HepG2 (cell line): ENCODE measurements around the gene GNG7. TPM values are rescaled to one million over a fixed set of nuclear protein-coding genes. Genes with fewer than 3 reads are reported as not detected.

Experiments
- AHDC1 ChIP-seq: sonication (generic); formaldehyde crosslinking; IDR thresholded peaks from 2 replicates; pipeline ENCODE4 v1.5.1; 2020; ENCODE audit warnings: mild to moderate bottlenecking, missing genetic modification reagents, borderline replicate concordance
- ETV5 ChIP-seq: IDR thresholded peaks from 2 replicates; pipeline ENCODE4 v1.6.1; 2018; ENCODE audit warnings: missing biosample characterization, missing genetic modification reagents, inconsistent platforms, borderline replicate concordance
- FOXK1 ChIP-seq: sonication (generic); formaldehyde crosslinking; IDR thresholded peaks from 2 replicates; pipeline ENCODE4 v1.4.0; 2020; ENCODE audit warnings: low read depth, missing genetic modification reagents, borderline replicate concordance
- KDM3A ChIP-seq: IDR thresholded peaks from 2 replicates; pipeline ENCODE4 v1.6.1; 2018; ENCODE audit warnings: low read depth, missing compliant biosample characterization
- KIAA2018 ChIP-seq: sonication (generic); formaldehyde crosslinking; IDR thresholded peaks from 2 replicates; pipeline ENCODE4 v1.5.0; 2020; ENCODE audit warnings: mild to moderate bottlenecking, missing genetic modification reagents, borderline replicate concordance
- MXD4 ChIP-seq: IDR thresholded peaks from 2 replicates; pipeline ENCODE4 v1.6.1; 2016; ENCODE audit warnings: mild to moderate bottlenecking, missing biosample characterization, missing genetic modification reagents
- NCOA1 ChIP-seq: sonication (generic); formaldehyde crosslinking; IDR thresholded peaks from 2 replicates; pipeline ENCODE4 v1.9.0; 2021; ENCODE audit warnings: missing genetic modification reagents
- PITX1 ChIP-seq: sonication (generic); formaldehyde crosslinking; IDR thresholded peaks from 2 replicates; pipeline ENCODE4 v1.5.1; 2020; ENCODE audit warnings: mild to moderate bottlenecking, missing genetic modification reagents
- REL ChIP-seq: sonication (generic); formaldehyde crosslinking; conservative IDR thresholded peaks from 2 replicates; pipeline ENCODE4 v1.8.0; 2022; ENCODE audit warnings: mild to moderate bottlenecking, missing genetic modification reagents, moderate library complexity
- SIX1 ChIP-seq: sonication (generic); formaldehyde crosslinking; IDR thresholded peaks from 2 replicates; pipeline ENCODE4 v1.4.0; 2020; ENCODE audit warnings: missing genetic modification reagents, borderline replicate concordance
- ZKSCAN1 ChIP-seq: fragments of 150-350 bp; IDR thresholded peaks from 2 replicates; pipeline ENCODE4 v1.6.1; 2014; ENCODE audit warnings: low read length
- ZMYM3 ChIP-seq: sonication (generic); formaldehyde crosslinking; IDR thresholded peaks from 2 replicates; pipeline ENCODE4 v1.5.1; 2020; ENCODE audit warnings: mild to moderate bottlenecking, missing genetic modification reagents
- ZNF333 ChIP-seq: sonication (generic); formaldehyde crosslinking; IDR thresholded peaks from 2 replicates; pipeline ENCODE4 v1.4.0; 2020; ENCODE audit warnings: mild to moderate bottlenecking, missing genetic modification reagents, borderline replicate concordance
- ZNF383 ChIP-seq: sonication (generic); formaldehyde crosslinking; IDR thresholded peaks from 2 replicates; pipeline ENCODE4 v1.4.0; 2020; ENCODE audit warnings: missing genetic modification reagents, mild to moderate bottlenecking, borderline replicate concordance
- ZNF652 ChIP-seq: IDR thresholded peaks from 2 replicates; pipeline ENCODE4 v1.6.1; 2016; ENCODE audit warnings: low read depth, borderline replicate concordance
- ZSCAN22 ChIP-seq: sonication (generic); formaldehyde crosslinking; IDR thresholded peaks from 2 replicates; pipeline ENCODE4 v1.4.0; 2020; ENCODE audit warnings: mild to moderate bottlenecking, missing genetic modification reagents
- polyA plus RNA-seq, 8 experiments: library from polyadenylated mRNA; depleted of rRNA in 3 of 8; stranded (reverse) in 7 of 8; unstranded in 1 of 8; fragments of >200 nt; fragmentation: Illumina TruSeq in 4 of 8; extraction: Trizol in 4 of 8; gene quantifications; 2 replicates each; pipeline versions ENCODE4 v1.2.1 to v1.2.3, GENCODE V29; 2011 to 2016; ENCODE audit warnings: low read depth in 4 of 8, missing spikeins in 1 of 8, mixed read lengths in 1 of 8; ENCODE audit not compliant: insufficient read depth in 1 of 8
- total RNA-seq, 5 experiments: library from RNA; depleted of rRNA; stranded (reverse); fragments of >200 nt; fragmentation: Illumina TruSeq; extraction: Trizol; gene quantifications; 2 replicates each; pipeline ENCODE4 v1.2.3, GENCODE V29; 2016; ENCODE audit warnings: low read depth in 1 of 5

Gene GNG7
- total and polyA plus RNA-seq, 2 of the 13 experiments (the other 11 are each of a cell fraction or from before 2014, with no cell fraction given): 1.4 to 3.3 TPM

- TF ChIP-seq KIAA2018: no peak
- no peak for TF ChIP-seq ZSCAN22 (CRISPR knock-in tag)
- TF ChIP-seq ZMYM3: peak; percentile 61
- no peak for TF ChIP-seq NCOA1 (CRISPR knock-in tag)
- TF ChIP-seq AHDC1 (CRISPR knock-in tag): no peak
- no peak for TF ChIP-seq PITX1
- TF ChIP-seq REL: no peak
- no peak for TF ChIP-seq ZNF333
- TF ChIP-seq ZKSCAN1: no peak
- TF ChIP-seq FOXK1 (CRISPR knock-in tag): no peak
- no peak for TF ChIP-seq ETV5 (CRISPR knock-in tag)
- peak; percentile 57; the same call in 1 of the 2 replicates for TF ChIP-seq KDM3A (CRISPR knock-in tag)
- 0 out of 2 replicates have a peak, but pooled peaks have one; percentile 11 for TF ChIP-seq MXD4 (CRISPR knock-in tag)
- no peak for TF ChIP-seq ZNF383 (CRISPR knock-in tag)
- TF ChIP-seq ZNF652: no peak
- TF ChIP-seq SIX1 (CRISPR knock-in tag): no peak
These were observed 65.4 kb downstream of the GNG7 start (continued) for GRCh38 chr19:2636897-2637683.
